GM19240 (cell line): ENCODE measurements around the gene SH3BP5L.
"Not testable (repeated sequence)": the region's sequence is repeated elsewhere in the genome, so short reads cannot be mapped to it uniquely, and the experiment has no call there.

ENCODE experiments used
- DNase-seq: peaks from one replicate; pipeline ENCODE4 v3.0.0; 2011; ENCODE audit warnings: low spot score; ENCODE audit not compliant: insufficient read length

SH3BP5L gene

GRCh38 chr1:248810727-248811513 is 14.8 kb downstream of the SH3BP5L start:
- no peak for DNase-seq

- DNase-seq, result no peak
Measured at GRCh38 chr1:248810000-248810726, 15.6 kb downstream of the SH3BP5L start.

- DNase-seq, result no peak
Measured at GRCh38 chr1:248808876-248809275, 16.8 kb downstream of the SH3BP5L start.

GRCh38 chr1:248807067-248807737 is 18.5 kb downstream of the SH3BP5L start:
- DNase-seq, result peak; percentile 63

GRCh38 chr1:248805876-248806275 is 19.8 kb downstream of the SH3BP5L start:
- no peak for DNase-seq

GRCh38 chr1:248804771-248805681 is 20.7 kb downstream of the SH3BP5L start:
- DNase-seq, result peak; percentile 61

GRCh38 chr1:248803501-248803900 is 22.2 kb downstream of the SH3BP5L start:
- not testable (repeated sequence) for DNase-seq

GRCh38 chr1:248802454-248802853 is 23.3 kb downstream of the SH3BP5L start:
- DNase-seq, result no peak

GRCh38 chr1:248800459-248800858 is 25.3 kb downstream of the SH3BP5L start:
- DNase-seq, result no peak

GRCh38 chr1:248798791-248799190 is 26.9 kb downstream of the SH3BP5L start:
- DNase-seq, result no peak

GRCh38 chr1:248794663-248795062 is 31.1 kb downstream of the SH3BP5L start:
- not testable (repeated sequence) for DNase-seq

- DNase-seq, result peak; percentile 11
Measured at GRCh38 chr1:248793592-248793991, 32.1 kb downstream of the SH3BP5L start.

GRCh38 chr1:248792342-248792741 is 33.4 kb downstream of the SH3BP5L start:
- no peak for DNase-seq

GRCh38 chr1:248791010-248791409 is 34.7 kb downstream of the SH3BP5L start:
- DNase-seq, result no peak

GRCh38 chr1:248790456-248790855 is 35.3 kb downstream of the SH3BP5L start:
- DNase-seq, result no peak

GRCh38 chr1:248789337-248789736 is 36.4 kb downstream of the SH3BP5L start:
- not testable (repeated sequence) for DNase-seq

GRCh38 chr1:248788327-248788726 is 37.4 kb downstream of the SH3BP5L start:
- no peak for DNase-seq

- no peak for DNase-seq
Measured at GRCh38 chr1:248787430-248787829, 38.3 kb downstream of the SH3BP5L start.

- no peak for DNase-seq
Measured at GRCh38 chr1:248786156-248786555, 39.6 kb downstream of the SH3BP5L start.

GRCh38 chr1:248783367-248783766 is 42.3 kb downstream of the SH3BP5L start:
- no peak for DNase-seq
